Panc1 (cell line): ENCODE measurements around the gene RAB39A.

Experiments
- POLR2AphosphoS5 ChIP-seq: IDR thresholded peaks from 2 replicates; pipeline ENCODE4 v1.6.1; 2012; ENCODE audit warnings: mild to moderate bottlenecking, low read depth, low read length, moderate library complexity
- TCF7L2 ChIP-seq: IDR thresholded peaks from 2 replicates; pipeline ENCODE4 v1.6.1; 2011; ENCODE audit warnings: mild to moderate bottlenecking, low read depth, low read length, inconsistent platforms
- TF ChIP-seq, protein P1 (sequence below): fragments of 450-650 bp; IDR thresholded peaks from 2 replicates; pipeline ENCODE4 v1.5.1; 2017; ENCODE audit warnings: mild to moderate bottlenecking
- TF ChIP-seq, protein P2 (sequence below), 2 experiments: IDR thresholded peaks; 2 replicates each; pipeline ENCODE4 v1.6.1; 2011 to 2012; ENCODE audit warnings: low read depth in 2 of 2, control low read depth in 1 of 2, low read length in 1 of 2, mild to moderate bottlenecking in 1 of 2, moderate library complexity in 1 of 2; ENCODE audit not compliant: insufficient read depth in 1 of 2

DNA sequence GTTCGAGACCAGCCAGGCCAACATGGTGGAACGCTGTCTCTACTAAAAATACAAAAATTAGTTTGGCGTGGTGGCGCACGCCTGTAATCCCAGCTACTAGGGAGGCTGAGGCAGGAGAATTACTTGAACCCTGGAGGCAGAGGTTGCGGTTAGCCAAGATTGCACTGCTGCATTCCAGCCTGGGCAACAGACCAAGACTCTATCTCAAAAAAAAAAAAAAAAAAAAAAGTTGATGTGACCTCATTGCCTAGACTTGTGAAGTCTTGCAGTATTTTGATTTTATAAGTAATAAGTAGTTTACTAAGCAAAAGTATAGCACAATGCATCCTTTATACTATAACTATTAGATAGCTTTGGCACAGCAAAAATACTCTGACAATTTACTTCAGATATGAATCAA, 70.5 kb downstream of the RAB39A start:
- TF ChIP-seq, protein P1, sequence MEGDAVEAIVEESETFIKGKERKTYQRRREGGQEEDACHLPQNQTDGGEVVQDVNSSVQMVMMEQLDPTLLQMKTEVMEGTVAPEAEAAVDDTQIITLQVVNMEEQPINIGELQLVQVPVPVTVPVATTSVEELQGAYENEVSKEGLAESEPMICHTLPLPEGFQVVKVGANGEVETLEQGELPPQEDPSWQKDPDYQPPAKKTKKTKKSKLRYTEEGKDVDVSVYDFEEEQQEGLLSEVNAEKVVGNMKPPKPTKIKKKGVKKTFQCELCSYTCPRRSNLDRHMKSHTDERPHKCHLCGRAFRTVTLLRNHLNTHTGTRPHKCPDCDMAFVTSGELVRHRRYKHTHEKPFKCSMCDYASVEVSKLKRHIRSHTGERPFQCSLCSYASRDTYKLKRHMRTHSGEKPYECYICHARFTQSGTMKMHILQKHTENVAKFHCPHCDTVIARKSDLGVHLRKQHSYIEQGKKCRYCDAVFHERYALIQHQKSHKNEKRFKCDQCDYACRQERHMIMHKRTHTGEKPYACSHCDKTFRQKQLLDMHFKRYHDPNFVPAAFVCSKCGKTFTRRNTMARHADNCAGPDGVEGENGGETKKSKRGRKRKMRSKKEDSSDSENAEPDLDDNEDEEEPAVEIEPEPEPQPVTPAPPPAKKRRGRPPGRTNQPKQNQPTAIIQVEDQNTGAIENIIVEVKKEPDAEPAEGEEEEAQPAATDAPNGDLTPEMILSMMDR, result no peak
- TF ChIP-seq POLR2AphosphoS5 (no peak), TCF7L2 (no peak)
- TF ChIP-seq, protein P2, sequence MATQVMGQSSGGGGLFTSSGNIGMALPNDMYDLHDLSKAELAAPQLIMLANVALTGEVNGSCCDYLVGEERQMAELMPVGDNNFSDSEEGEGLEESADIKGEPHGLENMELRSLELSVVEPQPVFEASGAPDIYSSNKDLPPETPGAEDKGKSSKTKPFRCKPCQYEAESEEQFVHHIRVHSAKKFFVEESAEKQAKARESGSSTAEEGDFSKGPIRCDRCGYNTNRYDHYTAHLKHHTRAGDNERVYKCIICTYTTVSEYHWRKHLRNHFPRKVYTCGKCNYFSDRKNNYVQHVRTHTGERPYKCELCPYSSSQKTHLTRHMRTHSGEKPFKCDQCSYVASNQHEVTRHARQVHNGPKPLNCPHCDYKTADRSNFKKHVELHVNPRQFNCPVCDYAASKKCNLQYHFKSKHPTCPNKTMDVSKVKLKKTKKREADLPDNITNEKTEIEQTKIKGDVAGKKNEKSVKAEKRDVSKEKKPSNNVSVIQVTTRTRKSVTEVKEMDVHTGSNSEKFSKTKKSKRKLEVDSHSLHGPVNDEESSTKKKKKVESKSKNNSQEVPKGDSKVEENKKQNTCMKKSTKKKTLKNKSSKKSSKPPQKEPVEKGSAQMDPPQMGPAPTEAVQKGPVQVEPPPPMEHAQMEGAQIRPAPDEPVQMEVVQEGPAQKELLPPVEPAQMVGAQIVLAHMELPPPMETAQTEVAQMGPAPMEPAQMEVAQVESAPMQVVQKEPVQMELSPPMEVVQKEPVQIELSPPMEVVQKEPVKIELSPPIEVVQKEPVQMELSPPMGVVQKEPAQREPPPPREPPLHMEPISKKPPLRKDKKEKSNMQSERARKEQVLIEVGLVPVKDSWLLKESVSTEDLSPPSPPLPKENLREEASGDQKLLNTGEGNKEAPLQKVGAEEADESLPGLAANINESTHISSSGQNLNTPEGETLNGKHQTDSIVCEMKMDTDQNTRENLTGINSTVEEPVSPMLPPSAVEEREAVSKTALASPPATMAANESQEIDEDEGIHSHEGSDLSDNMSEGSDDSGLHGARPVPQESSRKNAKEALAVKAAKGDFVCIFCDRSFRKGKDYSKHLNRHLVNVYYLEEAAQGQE (IDR thresholded peaks at IDR 0.05; ENCODE audit: insufficient read depth in 1 of 2, low read depth in 2 of 2, low read length in 1 of 2), result no peak
